ENCODE measurements around the gene HSPA1A. TPM values are rescaled to one million over a fixed set of nuclear protein-coding genes. Genes with fewer than 3 reads are reported as not detected.
A peak's percentile ranks its signal among the peaks of the same experiment; 100 is the strongest.

HSPA1A gene
- total RNA-seq, 1 experiment from 2014 or later, result 169 TPM

GRCh38 chr6:31776989-31777666 lies 38.2 kb upstream of the HSPA1A start, which contains the start of gene VWA7:
TSS of gene VWA7 (minus strand) at chr6:31777328. CDS start at chr6:31776779, 549 bp downstream.
- Histone ChIP-seq H3K9me3 (ENCODE audit: control insufficient read depth, insufficient read depth, low read depth, low read length) (no peaks in the 10 kb centered on the region), H3K4me3 (ENCODE audit: low read depth in 2 of 2, low read length in 2 of 2) (peak within 1 kb of the TSS in 1 of 2 experiments; percentile 3; a peak in 1 of 4 replicates), H3K36me3 (ENCODE audit: control insufficient read depth, insufficient read depth, low read length) (no peaks in the 10 kb centered on the region), H3K27me3 (ENCODE audit: control insufficient read depth, insufficient read depth, low read length) (no peaks in the 10 kb centered on the region), H3K4me1 (ENCODE audit: control insufficient read depth, insufficient read depth, low read length) (peaks cover 31% of the 10 kb centered on the region), H3K27ac (ENCODE audit: low read length) (peak within 1 kb of the TSS; percentile 74)
- peak; percentile 80; the same call in 1 of the 2 replicates for TF ChIP-seq SIN3A (IDR thresholded peaks at IDR 0.05; ENCODE audit: borderline replicate concordance, insufficient read depth, low read depth, low read length)
- no peak for TF ChIP-seq CTCF (IDR thresholded peaks at IDR 0.05)
- peak; percentile 87 for TF ChIP-seq POLR2AphosphoS5 (IDR thresholded peaks at IDR 0.05; ENCODE audit: low read depth, low read length)
- TF ChIP-seq REST (IDR thresholded peaks at IDR 0.05; ENCODE audit: insufficient read depth in 1 of 2, low read depth in 2 of 2, low read length in 1 of 2), result no peak
- TF ChIP-seq TCF7L2 (IDR thresholded peaks at IDR 0.05; ENCODE audit: low read depth, low read length), result no peak
- CTCF ChIA-PET, result interaction anchor here (1.3 kb wide), 1 partner anchor 14 kb away, joined by 3 read pairs; no protein-coding TSS in a partner anchor
- in situ Hi-C loops (cut with HindIII; ENCODE audit: low pct_unique_long_range_greater_than_20kb, low sequenced_read_pairs), result no loop called here
- ATAC-seq (peak; percentile 79), DNase-seq (ENCODE audit: low read depth, low spot score) (no peak)
- POLR2A ChIA-PET, result interaction anchor here (0.6 to 1.2 kb wide), 2 partner anchors 14 to 139 kb away, joined by 4 to 11 read pairs; no protein-coding TSS in a partner anchor
- no TSS peak for BruUV-seq (replicated peaks)
- intact Hi-C loops (cut with micrococcal nuclease; ENCODE audit: unreplicated experiment), result loop anchor here (10.0 kb wide), 1 partner anchor 48 kb away; the partner anchor contains the start of gene HSPA1B

- no TSS peak for BruUV-seq (replicated peaks)
- no peak overlapping the region for H3K4me3 ChIP-seq (ENCODE audit: low read depth in 2 of 2, low read length in 2 of 2)
- H3K27ac ChIP-seq (ENCODE audit: low read length), result peak overlapping the region; percentile 74
- CTCF ChIA-PET, result interaction anchor here (0.6 to 1.3 kb wide), 2 partner anchors 9 to 14 kb away, joined by 3 to 10 read pairs; no protein-coding TSS in a partner anchor
- H3K36me3 ChIP-seq (ENCODE audit: control insufficient read depth, insufficient read depth, low read length), result no peaks in the 10 kb centered on the region
- no peaks in the 10 kb centered on the region for H3K9me3 ChIP-seq (ENCODE audit: control insufficient read depth, insufficient read depth, low read depth, low read length)
- H3K27me3 ChIP-seq (ENCODE audit: control insufficient read depth, insufficient read depth, low read length), result no peaks in the 10 kb centered on the region
- intact Hi-C loops (cut with micrococcal nuclease; ENCODE audit: unreplicated experiment), result loop anchor here (10.0 kb wide), 1 partner anchor 47 kb away; the partner anchor contains the start of gene HSPA1B
- H3K4me1 ChIP-seq (ENCODE audit: control insufficient read depth, insufficient read depth, low read length), result peaks cover 31% of the 10 kb centered on the region
- TF ChIP-seq TCF7L2 (IDR thresholded peaks at IDR 0.05; ENCODE audit: low read depth, low read length), result no peak
- no peak for TF ChIP-seq REST (IDR thresholded peaks at IDR 0.05; ENCODE audit: insufficient read depth in 1 of 2, low read depth in 2 of 2, low read length in 1 of 2)
- TF ChIP-seq CTCF (IDR thresholded peaks at IDR 0.05), result no peak
- TF ChIP-seq POLR2AphosphoS5 (IDR thresholded peaks at IDR 0.05; ENCODE audit: low read depth, low read length), result no peak
- no peak for TF ChIP-seq SIN3A (IDR thresholded peaks at IDR 0.05; ENCODE audit: borderline replicate concordance, insufficient read depth, low read depth, low read length)
- ATAC-seq (no peak), DNase-seq (ENCODE audit: low read depth, low spot score) (no peak)
- in situ Hi-C loops (cut with HindIII; ENCODE audit: low pct_unique_long_range_greater_than_20kb, low sequenced_read_pairs), result no loop called here
- POLR2A ChIA-PET, result interaction anchor here (1.2 kb wide), 1 partner anchor 13 kb away, joined by 4 read pairs; no protein-coding TSS in a partner anchor
Measured at GRCh38 chr6:31777667-31778050, 37.7 kb upstream of the HSPA1A start.
